HepG2 (cell line): Measurements from ENCODE around the gene SUSD6. TPM values are rescaled to one million over a fixed set of nuclear protein-coding genes. Genes with fewer than 3 reads are reported as not detected.

Source experiments
- ARID5B ChIP-seq: IDR thresholded peaks from 2 replicates; pipeline ENCODE4 v1.4.0; 2020; ENCODE audit warnings: mild to moderate bottlenecking, missing genetic modification reagents
- ATF5 ChIP-seq: sonication (generic); formaldehyde crosslinking; IDR thresholded peaks from 2 replicates; pipeline ENCODE4 v1.4.0; 2020; ENCODE audit warnings: mild to moderate bottlenecking, low read depth, missing genetic modification reagents
- HCFC1 ChIP-seq: fragments of 150-350 bp; IDR thresholded peaks from 2 replicates; pipeline ENCODE4 v1.6.1; 2014; ENCODE audit warnings: low read depth, low read length
- IKZF1 ChIP-seq: fragments of 450-650 bp; IDR thresholded peaks from 2 replicates; pipeline ENCODE4 v1.7.1; 2016
- MEIS1 ChIP-seq: sonication (generic); formaldehyde crosslinking; IDR thresholded peaks from 2 replicates; pipeline ENCODE4 v1.9.0; 2021; ENCODE audit warnings: mild to moderate bottlenecking, missing genetic modification reagents, moderate library complexity, borderline replicate concordance
- MYPOP ChIP-seq: sonication (generic); formaldehyde crosslinking; IDR thresholded peaks from 2 replicates; pipeline ENCODE4 v1.8.1; 2023; ENCODE audit warnings: mild to moderate bottlenecking, moderate library complexity, missing genetic modification reagents
- NAIF1 ChIP-seq: sonication (generic); formaldehyde crosslinking; IDR thresholded peaks from 2 replicates; pipeline ENCODE4 v1.5.0; 2020; ENCODE audit warnings: mild to moderate bottlenecking, missing genetic modification reagents, borderline replicate concordance
- NFE2 ChIP-seq: sonication (generic); formaldehyde crosslinking; IDR thresholded peaks from 2 replicates; pipeline ENCODE4 v1.4.0; 2020; ENCODE audit warnings: missing genetic modification reagents
- NPAS2 ChIP-seq: sonication (generic); formaldehyde crosslinking; IDR thresholded peaks from 2 replicates; pipeline ENCODE4 v1.8.0; 2022; ENCODE audit warnings: mild to moderate bottlenecking, missing genetic modification reagents, borderline replicate concordance
- PRMT3 ChIP-seq: sonication (generic); formaldehyde crosslinking; IDR thresholded peaks from 2 replicates; pipeline ENCODE4 v1.8.1; 2022; ENCODE audit warnings: low read depth, mild to moderate bottlenecking, moderate library complexity, missing genetic modification reagents, borderline replicate concordance
- RARG ChIP-seq: sonication (generic); formaldehyde crosslinking; IDR thresholded peaks from 2 replicates; pipeline ENCODE4 v1.4.0; 2020; ENCODE audit warnings: low read depth, mild to moderate bottlenecking, missing genetic modification reagents
- RFX3 ChIP-seq: IDR thresholded peaks from 2 replicates; pipeline ENCODE4 v1.6.1; 2016; ENCODE audit warnings: missing biosample characterization, missing genetic modification reagents
- YEATS2 ChIP-seq: sonication (generic); formaldehyde crosslinking; IDR thresholded peaks from 2 replicates; pipeline ENCODE4 v1.4.0; 2020; ENCODE audit warnings: missing genetic modification reagents, borderline replicate concordance
- ZFP90 ChIP-seq: sonication (generic); formaldehyde crosslinking; IDR thresholded peaks from 2 replicates; pipeline ENCODE4 v1.8.0; 2022; ENCODE audit warnings: missing genetic modification reagents, mild to moderate bottlenecking, inconsistent platforms, borderline replicate concordance
- ZFYVE20 ChIP-seq: sonication (generic); formaldehyde crosslinking; IDR thresholded peaks from 2 replicates; pipeline ENCODE4 v1.8.0; 2023; ENCODE audit warnings: low read depth, mild to moderate bottlenecking, moderate library complexity, missing genetic modification reagents, borderline replicate concordance
- ZNF124 ChIP-seq: sonication (generic); formaldehyde crosslinking; IDR thresholded peaks from 2 replicates; pipeline ENCODE4 v1.4.0; 2020; ENCODE audit warnings: missing genetic modification reagents
- ZNF3 ChIP-seq: IDR thresholded peaks from 2 replicates; pipeline ENCODE4 v1.7.0; 2017; ENCODE audit warnings: inconsistent platforms
- ZNF678 ChIP-seq: sonication (generic); formaldehyde crosslinking; IDR thresholded peaks from 2 replicates; pipeline ENCODE4 v1.4.0; 2020; ENCODE audit warnings: mild to moderate bottlenecking, missing genetic modification reagents
- ZNF83 ChIP-seq: sonication (generic); formaldehyde crosslinking; IDR thresholded peaks from 2 replicates; pipeline ENCODE4 v1.4.0; 2020; ENCODE audit warnings: missing genetic modification reagents, mild to moderate bottlenecking, borderline replicate concordance
- ZSCAN31 ChIP-seq: sonication (generic); formaldehyde crosslinking; IDR thresholded peaks from 2 replicates; pipeline ENCODE4 v1.5.0; 2020; ENCODE audit warnings: low read depth, mild to moderate bottlenecking, missing genetic modification reagents
- polyA plus RNA-seq, 8 experiments: library from polyadenylated mRNA; depleted of rRNA in 3 of 8; stranded (reverse) in 7 of 8; unstranded in 1 of 8; fragments of >200 nt; fragmentation: Illumina TruSeq in 4 of 8; extraction: Trizol in 4 of 8; gene quantifications; 2 replicates each; pipeline versions ENCODE4 v1.2.1 to v1.2.3, GENCODE V29; 2011 to 2016; ENCODE audit warnings: low read depth in 4 of 8, missing spikeins in 1 of 8, mixed read lengths in 1 of 8; ENCODE audit not compliant: insufficient read depth in 1 of 8
- total RNA-seq, 5 experiments: library from RNA; depleted of rRNA; stranded (reverse); fragments of >200 nt; fragmentation: Illumina TruSeq; extraction: Trizol; gene quantifications; 2 replicates each; pipeline ENCODE4 v1.2.3, GENCODE V29; 2016; ENCODE audit warnings: low read depth in 1 of 5
- TF ChIP-seq, protein P1 (sequence below): sonication (generic); formaldehyde crosslinking; IDR thresholded peaks from 2 replicates; pipeline ENCODE4 v1.8.0; 2022; ENCODE audit warnings: mild to moderate bottlenecking, missing genetic modification reagents, moderate library complexity
- TF ChIP-seq, protein P2 (sequence below): sonication (generic); formaldehyde crosslinking; IDR thresholded peaks from 2 replicates; pipeline ENCODE4 v1.4.0; 2020; ENCODE audit warnings: mild to moderate bottlenecking, missing genetic modification reagents
- TF ChIP-seq, protein P3 (sequence below): sonication (generic); formaldehyde crosslinking; IDR thresholded peaks from 2 replicates; pipeline ENCODE4 v1.8.0; 2022; ENCODE audit warnings: mild to moderate bottlenecking, missing genetic modification reagents; ENCODE audit not compliant: insufficient replicate concordance

Gene SUSD6
- total and polyA plus RNA-seq, 2 of the 13 experiments (the other 11 are each of a cell fraction or from before 2014, with no cell fraction given), result 7.2 to 7.4 TPM

DNA sequence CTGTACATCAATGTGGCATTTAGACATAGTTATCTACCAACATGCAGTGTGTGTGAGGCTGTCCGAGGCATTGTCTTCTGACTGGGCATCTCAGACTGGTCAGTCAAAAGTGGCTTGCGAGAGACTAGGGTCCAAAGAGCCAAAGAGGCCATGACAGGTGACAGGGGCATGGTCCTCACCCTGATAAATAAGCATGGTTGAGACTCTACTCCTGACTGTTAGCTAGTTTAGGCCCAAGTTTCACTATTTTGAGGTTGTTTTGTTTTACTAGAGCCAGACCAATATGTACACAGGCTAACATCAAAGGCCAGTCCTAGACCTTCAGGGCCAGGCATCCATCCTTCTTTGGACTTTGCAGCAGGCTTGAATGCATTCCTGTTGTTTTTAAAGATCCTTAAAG, 78.6 kb downstream of the SUSD6 start (continued):
- no peak for TF ChIP-seq NFE2 (CRISPR knock-in tag)
- TF ChIP-seq NAIF1 (CRISPR knock-in tag), result no peak
- peak; percentile 94 for TF ChIP-seq ARID5B (CRISPR knock-in tag)
- TF ChIP-seq ZNF83 (CRISPR knock-in tag), result no peak
- TF ChIP-seq, protein P1, sequence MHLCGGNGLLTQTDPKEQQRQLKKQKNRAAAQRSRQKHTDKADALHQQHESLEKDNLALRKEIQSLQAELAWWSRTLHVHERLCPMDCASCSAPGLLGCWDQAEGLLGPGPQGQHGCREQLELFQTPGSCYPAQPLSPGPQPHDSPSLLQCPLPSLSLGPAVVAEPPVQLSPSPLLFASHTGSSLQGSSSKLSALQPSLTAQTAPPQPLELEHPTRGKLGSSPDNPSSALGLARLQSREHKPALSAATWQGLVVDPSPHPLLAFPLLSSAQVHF (CRISPR knock-in tag), result no peak
- TF ChIP-seq YEATS2 (CRISPR knock-in tag), result peak; percentile 33; the same call in 1 of the 2 replicates
- TF ChIP-seq, protein P2, sequence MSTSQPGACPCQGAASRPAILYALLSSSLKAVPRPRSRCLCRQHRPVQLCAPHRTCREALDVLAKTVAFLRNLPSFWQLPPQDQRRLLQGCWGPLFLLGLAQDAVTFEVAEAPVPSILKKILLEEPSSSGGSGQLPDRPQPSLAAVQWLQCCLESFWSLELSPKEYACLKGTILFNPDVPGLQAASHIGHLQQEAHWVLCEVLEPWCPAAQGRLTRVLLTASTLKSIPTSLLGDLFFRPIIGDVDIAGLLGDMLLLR, result no peak
- TF ChIP-seq MYPOP, result 0 out of 2 replicates have a peak, but pooled peaks have one; percentile 40
- no peak for TF ChIP-seq NPAS2 (CRISPR knock-in tag)
- TF ChIP-seq HCFC1, result no peak
- TF ChIP-seq, protein P3, sequence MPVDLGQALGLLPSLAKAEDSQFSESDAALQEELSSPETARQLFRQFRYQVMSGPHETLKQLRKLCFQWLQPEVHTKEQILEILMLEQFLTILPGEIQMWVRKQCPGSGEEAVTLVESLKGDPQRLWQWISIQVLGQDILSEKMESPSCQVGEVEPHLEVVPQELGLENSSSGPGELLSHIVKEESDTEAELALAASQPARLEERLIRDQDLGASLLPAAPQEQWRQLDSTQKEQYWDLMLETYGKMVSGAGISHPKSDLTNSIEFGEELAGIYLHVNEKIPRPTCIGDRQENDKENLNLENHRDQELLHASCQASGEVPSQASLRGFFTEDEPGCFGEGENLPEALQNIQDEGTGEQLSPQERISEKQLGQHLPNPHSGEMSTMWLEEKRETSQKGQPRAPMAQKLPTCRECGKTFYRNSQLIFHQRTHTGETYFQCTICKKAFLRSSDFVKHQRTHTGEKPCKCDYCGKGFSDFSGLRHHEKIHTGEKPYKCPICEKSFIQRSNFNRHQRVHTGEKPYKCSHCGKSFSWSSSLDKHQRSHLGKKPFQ, result peak; percentile 30
- TF ChIP-seq MEIS1 (CRISPR knock-in tag), result peak; percentile 34; the same call in 1 of the 2 replicates
- TF ChIP-seq ZNF678 (CRISPR knock-in tag), result no peak
- no peak for TF ChIP-seq RARG (CRISPR knock-in tag)
- TF ChIP-seq IKZF1, result no peak
- no peak for TF ChIP-seq ZFYVE20 (CRISPR knock-in tag)
- no peak for TF ChIP-seq ZFP90
- no peak for TF ChIP-seq RFX3
- no peak for TF ChIP-seq ZSCAN31 (CRISPR knock-in tag)
- TF ChIP-seq PRMT3 (CRISPR knock-in tag), result no peak
- no peak for TF ChIP-seq ATF5
- 0 out of 2 replicates have a peak, but pooled peaks have one; percentile 41 for TF ChIP-seq ZNF124 (CRISPR knock-in tag)
- peak; percentile 93 for TF ChIP-seq ZNF3 (CRISPR knock-in tag)
